Measurements from ENCODE around the gene ZBTB34. TPM values are rescaled to one million over a fixed set of nuclear protein-coding genes. Genes with fewer than 3 reads are reported as not detected.

The ZBTB34 gene
- total RNA-seq, 4 donors from 2014 or later = 4.0 to 8.2 (median 4.5) TPM

GRCh38 chr9:126842220-126842842, 18.1 kb upstream of the ZBTB34 start:
- Histone ChIP-seq H3K36me3 (peaks cover 0 to 18% (median 3%) of the 10 kb centered on the region in 3 donors), H3K27me3 (no peaks in the 10 kb centered on the region), H3K4me1 (peaks cover 6 to 27% (median 9%) of the 10 kb centered on the region in 3 donors), H3K9me3 (no peaks in the 10 kb centered on the region), H3K27ac (no peak overlapping the region), H3K4me3 (no peak overlapping the region)
- TF ChIP-seq CTCF (IDR thresholded peaks at IDR 0.05) (no peak), POLR2A (IDR thresholded peaks at IDR 0.05) (no peak)
- WGBS, 2 donors = 92 to 94% methylated on average over 7 to 13 of the region's 13 CpGs
- DNase-seq = no peak
- intact Hi-C loops (cut with DNase I) = no loop called here

DNA sequence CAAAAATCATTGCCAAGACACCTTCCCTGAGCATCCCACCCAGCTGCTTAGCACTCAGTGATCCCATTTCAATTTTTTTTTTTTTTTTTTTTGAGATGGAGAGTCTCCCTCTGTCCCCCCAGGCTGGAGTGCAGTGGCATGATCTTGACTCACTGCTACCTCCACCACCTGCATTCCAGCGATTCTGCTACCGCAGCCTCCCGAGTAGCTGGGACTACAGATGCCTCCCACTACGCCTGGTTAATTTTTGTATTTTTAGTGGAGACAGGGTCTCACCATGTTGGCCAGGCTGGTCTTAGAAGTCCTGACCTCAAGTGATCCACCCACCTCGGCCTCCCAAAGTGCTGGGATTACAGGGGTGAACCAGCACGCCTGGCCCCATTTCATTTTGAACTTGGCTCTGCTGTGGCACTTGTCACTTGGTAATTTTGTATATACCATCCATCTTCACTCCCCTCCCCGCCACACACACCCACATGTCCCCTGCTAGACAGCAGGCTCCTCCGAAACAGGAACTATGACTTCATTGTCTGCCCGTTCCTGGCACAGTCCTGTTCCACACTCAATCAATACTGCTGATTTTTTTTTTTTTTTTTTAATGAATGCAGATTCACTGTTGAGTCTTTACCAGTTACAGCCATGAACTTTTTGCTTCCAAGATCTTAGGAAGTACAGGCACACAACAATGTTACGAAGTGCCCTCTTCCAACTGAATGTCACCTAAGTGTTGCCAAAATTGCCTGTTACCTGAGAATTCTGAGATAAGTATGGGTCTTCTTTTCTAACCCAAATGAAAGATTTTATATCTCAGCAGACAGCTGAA, 17.3 kb upstream of the ZBTB34 start:
- no peak for TF ChIP-seq POLR2A (IDR thresholded peaks at IDR 0.05)
- no peak for TF ChIP-seq CTCF (IDR thresholded peaks at IDR 0.05)
- Histone ChIP-seq H3K36me3 (peaks cover 0 to 16% (median 3%) of the 10 kb centered on the region in 3 donors), H3K27me3 (no peaks in the 10 kb centered on the region), H3K4me3 (no peak overlapping the region), H3K9me3 (no peaks in the 10 kb centered on the region), H3K27ac (no peak overlapping the region), H3K4me1 (peaks cover 4 to 19% (median 4%) of the 10 kb centered on the region in 3 donors)
- WGBS, 2 donors = 74 to 77% methylated on average over 10 of the region's 10 CpGs
- intact Hi-C loops (cut with DNase I) = no loop called here
- no peak for DNase-seq

DNA sequence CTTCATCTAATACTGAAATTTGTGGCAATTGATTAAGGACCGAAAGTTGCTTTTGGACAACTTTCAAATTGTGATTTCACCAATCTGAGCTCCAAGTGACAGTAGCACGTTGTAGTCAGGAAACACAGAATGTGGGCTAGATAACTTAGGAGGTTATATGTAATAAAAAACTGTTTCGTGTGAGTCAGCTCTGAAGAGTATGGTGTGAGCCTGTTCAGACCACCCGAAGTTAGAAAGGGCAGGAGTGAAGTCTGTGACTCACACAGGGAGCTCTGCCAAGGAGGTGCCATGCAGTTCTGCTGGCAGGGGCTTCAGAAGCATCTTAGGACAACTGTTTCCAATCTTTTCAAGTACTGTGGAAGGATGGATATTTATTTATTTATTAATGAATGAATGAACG, 16.4 kb upstream of the ZBTB34 start:
- no peak for DNase-seq
- Histone ChIP-seq H3K4me3 (no peak overlapping the region), H3K36me3 (peaks cover 0 to 7% (median 0%) of the 10 kb centered on the region in 3 donors), H3K27ac (no peak overlapping the region), H3K27me3 (no peaks in the 10 kb centered on the region), H3K4me1 (peaks cover 0 to 10% (median 0%) of the 10 kb centered on the region in 3 donors), H3K9me3 (no peaks in the 10 kb centered on the region)
- intact Hi-C loops (cut with DNase I) = no loop called here
- 20 to 33% methylated on average over 5 of the region's 5 CpGs for WGBS, 2 donors
- TF ChIP-seq CTCF (IDR thresholded peaks at IDR 0.05) = no peak
- TF ChIP-seq POLR2A (IDR thresholded peaks at IDR 0.05) = no peak

DNA sequence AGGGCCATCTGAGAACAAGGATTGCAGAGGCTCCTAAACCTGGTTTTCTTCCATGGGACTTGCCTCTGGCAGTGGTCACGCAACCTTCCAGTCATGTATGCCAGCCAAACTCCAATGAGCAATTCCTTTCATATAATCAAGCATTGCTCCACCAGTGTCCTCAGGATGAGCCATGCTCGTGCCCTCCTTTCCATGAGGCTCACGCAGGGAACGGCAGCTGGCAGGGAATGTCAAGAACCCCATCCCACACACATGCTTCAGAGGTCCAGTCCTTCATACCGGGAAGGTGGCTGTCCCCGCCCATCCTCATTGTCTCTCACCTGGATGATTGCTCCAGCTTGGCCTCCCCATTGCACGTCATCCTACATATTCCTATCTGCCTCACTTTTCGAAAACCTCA, 13.4 kb upstream of the ZBTB34 start:
- 84 to 87% methylated on average over 8 of the region's 8 CpGs for WGBS, 2 donors
- DNase-seq = no peak
- H3K4me3 ChIP-seq = no peak overlapping the region
- intact Hi-C loops (cut with DNase I) = no loop called here
- H3K9me3 ChIP-seq = no peaks in the 10 kb centered on the region
- no peaks in the 10 kb centered on the region for H3K4me1 ChIP-seq
- peaks cover 0 to 22% (median 0%) of the 10 kb centered on the region in 4 donors for H3K27me3 ChIP-seq
- no peak overlapping the region for H3K27ac ChIP-seq
- no peaks in the 10 kb centered on the region for H3K36me3 ChIP-seq
- TF ChIP-seq CTCF (IDR thresholded peaks at IDR 0.05) (no peak), POLR2A (IDR thresholded peaks at IDR 0.05) (no peak)

DNA sequence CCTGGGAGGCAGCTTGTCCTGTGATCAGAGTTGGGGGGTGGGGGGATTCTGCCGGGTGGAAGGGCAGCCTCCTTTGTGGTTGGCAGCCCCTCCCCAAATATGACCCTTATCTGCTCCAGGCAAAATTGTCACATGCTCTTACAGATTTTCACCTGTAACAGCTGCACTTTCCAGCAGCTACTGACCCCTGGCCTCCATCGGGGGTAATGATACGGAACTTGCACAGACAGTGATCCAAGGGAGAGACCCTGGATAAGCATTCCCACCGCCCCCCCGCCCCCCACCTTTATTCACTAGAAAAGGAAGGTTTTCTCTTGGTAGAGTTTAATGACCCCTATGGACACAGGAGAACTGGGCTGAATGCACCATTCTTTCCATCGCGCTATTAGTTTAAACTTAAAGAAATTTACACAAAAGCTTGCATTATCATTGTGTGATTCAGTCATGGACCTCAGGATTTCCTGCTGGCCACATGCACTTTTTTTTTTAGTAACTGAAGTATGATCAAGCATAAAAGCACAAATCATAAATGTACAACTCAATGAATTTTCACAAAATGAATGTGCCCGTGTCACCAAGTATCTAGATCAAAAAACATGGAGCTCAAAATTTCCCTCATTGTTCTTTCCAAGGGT, 10.7 kb upstream of the ZBTB34 start:
- 76 to 83% methylated on average over 3 to 6 of the region's 8 CpGs for WGBS, 2 donors

More for the DNA sequence above, 10.7 kb upstream of the ZBTB34 start:
- H3K27me3 ChIP-seq = peaks cover 0 to 42% (median 0%) of the 10 kb centered on the region in 4 donors
- H3K4me1 ChIP-seq = no peaks in the 10 kb centered on the region
- no peak for DNase-seq
- H3K4me3 ChIP-seq = no peak overlapping the region
- no peaks in the 10 kb centered on the region for H3K9me3 ChIP-seq
- no peak for TF ChIP-seq POLR2A (IDR thresholded peaks at IDR 0.05)
- TF ChIP-seq CTCF (IDR thresholded peaks at IDR 0.05) = no peak
- H3K27ac ChIP-seq = no peak overlapping the region
- H3K36me3 ChIP-seq = no peaks in the 10 kb centered on the region
- intact Hi-C loops (cut with DNase I) = no loop called here
